ENCODE measurements around the gene CHIT1.

The CHIT1 gene

DNA sequence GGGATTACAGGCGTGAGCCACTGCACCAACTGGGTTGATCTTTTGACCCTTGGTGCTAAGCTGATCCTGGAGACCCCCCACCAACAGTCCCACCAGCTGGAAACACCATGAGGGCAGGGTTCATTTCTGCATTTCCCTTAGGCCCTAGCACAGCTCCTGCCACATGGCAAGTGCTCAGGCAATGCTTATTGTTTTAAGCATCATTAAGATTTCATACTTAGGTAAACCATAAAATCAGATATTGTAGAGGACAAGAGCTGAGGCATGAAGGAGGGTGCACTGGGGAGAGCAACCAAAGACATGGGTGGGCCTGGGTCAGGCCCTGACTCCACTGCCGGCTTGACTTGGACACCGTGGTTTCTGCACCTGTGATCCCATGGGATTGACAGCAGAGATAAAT lies 17.7 kb downstream of the CHIT1 start:
- Histone ChIP-seq H3K27me3 (replicated peaks; ENCODE audit: insufficient read depth, low read length) (no peaks in the 10 kb centered on the region), H3K9me2 (replicated peaks; ENCODE audit: insufficient read depth, low read length) (no peaks in the 10 kb centered on the region), H3K4me3 (ENCODE audit: low read length) (no peak overlapping the region), H3K4me2 (ENCODE audit: low read depth, low read length) (no peak overlapping the region), H3K79me2 (ENCODE audit: low read length) (no peaks in the 10 kb centered on the region), H3K9me3 (replicated peaks; ENCODE audit: insufficient read depth, low read length) (no peaks in the 10 kb centered on the region), H3K27ac (ENCODE audit: low read length) (no peak overlapping the region), H4K20me1 (ENCODE audit: insufficient read depth, low read length) (no peaks in the 10 kb centered on the region), H3K9ac (ENCODE audit: low read length) (no peak overlapping the region), H3K4me1 (ENCODE audit: low read length) (no peaks in the 10 kb centered on the region), H2AFZ (ENCODE audit: low read length) (no peak overlapping the region), H3F3A (ENCODE audit: insufficient read depth, low read length) (no peaks in the 10 kb centered on the region), H3K36me3 (replicated peaks; ENCODE audit: insufficient read depth, low read length) (no peaks in the 10 kb centered on the region)
- no peak for DNase-seq
- TF ChIP-seq, protein P1, sequence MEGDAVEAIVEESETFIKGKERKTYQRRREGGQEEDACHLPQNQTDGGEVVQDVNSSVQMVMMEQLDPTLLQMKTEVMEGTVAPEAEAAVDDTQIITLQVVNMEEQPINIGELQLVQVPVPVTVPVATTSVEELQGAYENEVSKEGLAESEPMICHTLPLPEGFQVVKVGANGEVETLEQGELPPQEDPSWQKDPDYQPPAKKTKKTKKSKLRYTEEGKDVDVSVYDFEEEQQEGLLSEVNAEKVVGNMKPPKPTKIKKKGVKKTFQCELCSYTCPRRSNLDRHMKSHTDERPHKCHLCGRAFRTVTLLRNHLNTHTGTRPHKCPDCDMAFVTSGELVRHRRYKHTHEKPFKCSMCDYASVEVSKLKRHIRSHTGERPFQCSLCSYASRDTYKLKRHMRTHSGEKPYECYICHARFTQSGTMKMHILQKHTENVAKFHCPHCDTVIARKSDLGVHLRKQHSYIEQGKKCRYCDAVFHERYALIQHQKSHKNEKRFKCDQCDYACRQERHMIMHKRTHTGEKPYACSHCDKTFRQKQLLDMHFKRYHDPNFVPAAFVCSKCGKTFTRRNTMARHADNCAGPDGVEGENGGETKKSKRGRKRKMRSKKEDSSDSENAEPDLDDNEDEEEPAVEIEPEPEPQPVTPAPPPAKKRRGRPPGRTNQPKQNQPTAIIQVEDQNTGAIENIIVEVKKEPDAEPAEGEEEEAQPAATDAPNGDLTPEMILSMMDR (IDR thresholded peaks at IDR 0.05; ENCODE audit: low read length): no peak
- TF ChIP-seq EZH2phosphoT487 (IDR thresholded peaks at IDR 0.05; ENCODE audit: low read length) (no peak), EZH2 (optimal IDR thresholded peaks at IDR 0.05; ENCODE audit: low read depth, low read length) (no peak)

DNA sequence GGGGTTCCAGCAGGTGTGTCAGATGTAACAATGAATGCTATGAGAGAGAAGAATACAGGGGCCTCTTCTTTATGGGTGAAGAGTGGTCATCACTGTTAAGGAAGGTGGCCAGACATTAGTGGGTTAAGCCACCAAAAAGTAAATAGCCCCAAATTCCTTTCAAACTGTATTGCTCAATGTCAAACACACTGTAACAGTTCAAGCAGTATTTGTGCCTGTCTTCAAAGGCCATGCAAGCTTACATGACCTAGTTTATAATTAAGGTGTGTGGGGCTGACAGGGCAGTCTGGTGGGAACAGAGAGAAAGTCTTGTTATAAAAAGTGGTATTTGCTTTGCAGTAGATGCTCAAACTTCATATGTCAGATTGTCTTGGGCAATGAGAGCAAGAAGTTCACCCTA lies 18.5 kb downstream of the CHIT1 start:
- H3K9ac ChIP-seq (ENCODE audit: low read length): no peak overlapping the region
- H3K27ac ChIP-seq (ENCODE audit: low read length): no peak overlapping the region
- H3K36me3 ChIP-seq (replicated peaks; ENCODE audit: insufficient read depth, low read length): no peaks in the 10 kb centered on the region
- no peak overlapping the region for H3K4me2 ChIP-seq (ENCODE audit: low read depth, low read length)
- H3K9me2 ChIP-seq (replicated peaks; ENCODE audit: insufficient read depth, low read length): no peaks in the 10 kb centered on the region
- H3K27me3 ChIP-seq (replicated peaks; ENCODE audit: insufficient read depth, low read length): no peaks in the 10 kb centered on the region
- H3K79me2 ChIP-seq (ENCODE audit: low read length): no peaks in the 10 kb centered on the region
- no peak overlapping the region for H3K4me3 ChIP-seq (ENCODE audit: low read length)
- no peak for TF ChIP-seq EZH2phosphoT487 (IDR thresholded peaks at IDR 0.05; ENCODE audit: low read length)
- TF ChIP-seq, protein P1 (IDR thresholded peaks at IDR 0.05; ENCODE audit: low read length): no peak
- TF ChIP-seq EZH2 (optimal IDR thresholded peaks at IDR 0.05; ENCODE audit: low read depth, low read length): no peak
- no peaks in the 10 kb centered on the region for H3F3A ChIP-seq (ENCODE audit: insufficient read depth, low read length)
- H3K9me3 ChIP-seq (replicated peaks; ENCODE audit: insufficient read depth, low read length): no peaks in the 10 kb centered on the region
- no peaks in the 10 kb centered on the region for H4K20me1 ChIP-seq (ENCODE audit: insufficient read depth, low read length)
- no peak for DNase-seq
- H3K4me1 ChIP-seq (ENCODE audit: low read length): no peaks in the 10 kb centered on the region
- no peak overlapping the region for H2AFZ ChIP-seq (ENCODE audit: low read length)

DNA sequence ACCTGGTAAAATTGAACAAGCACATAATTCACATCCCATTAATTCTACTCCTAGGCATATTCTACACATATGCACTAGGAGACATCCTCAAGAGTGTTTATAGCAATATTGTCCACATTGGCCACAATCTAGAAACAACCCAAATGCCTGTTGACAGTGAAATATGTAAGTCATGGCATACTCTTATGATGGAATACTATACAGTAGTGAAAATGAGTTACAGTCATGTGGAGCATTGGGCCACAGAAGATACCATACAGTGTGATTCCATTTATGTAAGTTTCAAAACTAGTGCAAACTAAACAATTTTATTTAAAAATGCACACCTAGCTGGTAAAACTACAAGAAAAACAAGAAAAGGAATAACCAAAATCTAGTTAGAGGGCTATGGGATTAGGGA lies 19.1 kb downstream of the CHIT1 start:
- Histone ChIP-seq H3K4me3 (ENCODE audit: low read length) (no peak overlapping the region), H2AFZ (ENCODE audit: low read length) (no peak overlapping the region), H3K9me3 (replicated peaks; ENCODE audit: insufficient read depth, low read length) (no peaks in the 10 kb centered on the region), H3K9ac (ENCODE audit: low read length) (no peak overlapping the region), H3K27me3 (replicated peaks; ENCODE audit: insufficient read depth, low read length) (no peaks in the 10 kb centered on the region), H3K4me1 (ENCODE audit: low read length) (no peaks in the 10 kb centered on the region), H3K4me2 (ENCODE audit: low read depth, low read length) (no peak overlapping the region), H3K27ac (ENCODE audit: low read length) (no peak overlapping the region), H3K36me3 (replicated peaks; ENCODE audit: insufficient read depth, low read length) (no peaks in the 10 kb centered on the region), H3F3A (ENCODE audit: insufficient read depth, low read length) (no peaks in the 10 kb centered on the region), H3K79me2 (ENCODE audit: low read length) (no peaks in the 10 kb centered on the region), H3K9me2 (replicated peaks; ENCODE audit: insufficient read depth, low read length) (no peaks in the 10 kb centered on the region), H4K20me1 (ENCODE audit: insufficient read depth, low read length) (no peaks in the 10 kb centered on the region)
- no peak for DNase-seq
- no peak for TF ChIP-seq EZH2phosphoT487 (IDR thresholded peaks at IDR 0.05; ENCODE audit: low read length)
- no peak for TF ChIP-seq EZH2 (optimal IDR thresholded peaks at IDR 0.05; ENCODE audit: low read depth, low read length)
- TF ChIP-seq, protein P1 (IDR thresholded peaks at IDR 0.05; ENCODE audit: low read length): no peak

Data from MM.1S (cell line).